ENCODE measurements around the gene LYPD1.
"Not testable (repeated sequence)": the region's sequence is repeated elsewhere in the genome, so short reads cannot be mapped to it uniquely, and the experiment has no call there.

LYPD1 gene, protein sequence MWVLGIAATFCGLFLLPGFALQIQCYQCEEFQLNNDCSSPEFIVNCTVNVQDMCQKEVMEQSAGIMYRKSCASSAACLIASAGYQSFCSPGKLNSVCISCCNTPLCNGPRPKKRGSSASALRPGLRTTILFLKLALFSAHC

DNA sequence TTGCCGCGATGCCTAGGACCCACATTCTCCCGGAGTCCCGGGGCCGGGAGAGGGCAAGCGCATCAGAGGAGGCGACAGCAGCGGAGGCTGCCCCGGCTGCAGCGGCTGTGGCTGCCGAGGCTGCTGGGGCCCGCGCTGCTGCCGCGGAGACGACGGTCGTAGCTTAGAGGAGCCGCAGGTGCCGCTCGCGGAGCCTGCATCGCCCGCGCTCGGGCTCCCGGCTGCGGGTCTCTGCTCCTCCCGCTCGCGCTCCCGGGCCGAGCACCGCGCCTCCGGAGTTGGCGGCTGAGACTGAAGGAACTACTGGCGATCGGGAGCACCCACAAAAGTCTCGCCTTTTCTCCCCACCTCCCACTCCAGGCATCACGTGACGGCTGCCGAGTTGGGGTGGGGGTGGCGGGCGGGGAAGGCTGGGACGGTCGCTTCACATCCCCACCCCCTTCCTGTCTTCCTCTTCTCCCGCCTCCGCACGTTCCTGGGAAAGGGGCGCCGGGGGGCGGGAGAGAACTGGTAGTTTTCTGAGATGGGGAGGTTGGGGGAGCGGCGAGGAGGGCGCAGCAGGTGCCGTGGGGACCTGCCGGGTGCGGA is at the start of gene LYPD1:
Gene LYPD1 (minus strand): TSS at position 298 of the 588 bp plus-strand sequence. CDS start 273 bp downstream, at position 25.
- DNase-seq: no peak

DNA sequence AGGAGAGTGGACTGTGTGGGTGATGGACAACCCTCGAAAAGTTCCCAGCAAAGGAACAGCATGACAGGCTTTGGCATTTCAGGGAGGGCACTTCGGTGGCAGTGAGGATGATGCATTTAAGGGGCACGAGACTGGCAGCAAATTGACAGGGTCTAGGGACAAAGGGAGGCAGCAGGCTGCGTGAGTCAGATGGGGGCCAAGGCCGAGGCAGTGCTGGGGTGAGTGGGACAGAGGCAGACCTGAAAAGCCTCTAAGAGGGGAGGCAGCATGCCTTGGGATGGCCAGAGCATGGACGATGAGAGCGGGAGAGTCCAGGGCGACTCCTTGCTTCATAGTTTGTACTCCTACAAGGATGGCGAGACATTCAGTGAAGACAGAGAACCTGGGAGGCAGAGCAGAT is 49.5 kb upstream of the LYPD1 start:
- no peak for DNase-seq

DNA sequence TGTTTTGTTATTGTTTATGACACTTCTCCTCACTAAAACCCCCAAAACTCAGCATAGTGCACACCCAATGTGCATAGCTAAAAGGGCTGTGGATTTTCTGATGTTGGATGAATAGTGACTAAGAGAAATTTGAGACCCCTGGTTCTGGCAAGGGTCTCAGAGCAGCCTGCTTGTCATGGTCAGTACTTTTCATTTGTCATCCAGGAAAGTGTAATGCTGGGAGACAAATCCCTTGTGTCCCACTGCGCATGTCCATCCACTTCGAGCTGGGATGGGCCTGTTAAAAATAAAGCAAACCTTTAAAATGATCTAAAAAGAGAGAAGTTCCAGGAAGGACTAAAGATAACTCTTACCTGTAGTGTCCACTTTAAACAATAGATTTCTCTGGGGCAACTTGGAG is 46.9 kb upstream of the LYPD1 start:
- DNase-seq: no peak

- DNase-seq: no peak
These were observed 45.7 kb upstream of the LYPD1 start for GRCh38 chr2:132715386-132716351.

GRCh38 chr2:132703396-132703795 is 33.4 kb upstream of the LYPD1 start:
- DNase-seq: no peak

GRCh38 chr2:132701810-132702209 is 31.8 kb upstream of the LYPD1 start:
- no peak for DNase-seq

DNA sequence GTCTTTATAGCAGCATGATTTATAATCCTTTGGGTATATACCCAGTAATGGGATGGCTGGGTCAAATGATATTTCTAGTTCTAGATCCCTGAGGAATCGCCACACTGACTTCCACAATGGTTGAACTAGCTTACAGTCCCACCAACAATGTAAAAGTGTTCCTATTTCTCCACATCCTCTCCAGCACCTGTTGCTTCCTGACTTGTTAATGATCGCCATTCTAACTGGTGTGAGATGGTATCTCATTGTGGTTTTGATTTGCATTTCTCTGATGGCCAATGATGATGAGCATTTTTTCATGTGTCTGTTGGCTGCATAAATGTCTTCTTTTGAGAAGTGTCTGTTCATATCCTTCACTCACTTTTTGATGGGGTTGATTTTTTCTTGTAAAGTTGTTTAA is 29.8 kb upstream of the LYPD1 start:
- DNase-seq: not testable (repeated sequence)

GRCh38 chr2:132698347-132698746 is 28.3 kb upstream of the LYPD1 start:
- not testable (repeated sequence) for DNase-seq

- no peak for DNase-seq
These were observed 27.7 kb upstream of the LYPD1 start for GRCh38 chr2:132697556-132698205.

- DNase-seq: no peak
These were observed 22.8 kb upstream of the LYPD1 start for GRCh38 chr2:132692816-132693215.

GRCh38 chr2:132691556-132691955 is 21.6 kb upstream of the LYPD1 start:
- no peak for DNase-seq

GRCh38 chr2:132690664-132691303 is 20.8 kb upstream of the LYPD1 start:
- no peak for DNase-seq

DNA sequence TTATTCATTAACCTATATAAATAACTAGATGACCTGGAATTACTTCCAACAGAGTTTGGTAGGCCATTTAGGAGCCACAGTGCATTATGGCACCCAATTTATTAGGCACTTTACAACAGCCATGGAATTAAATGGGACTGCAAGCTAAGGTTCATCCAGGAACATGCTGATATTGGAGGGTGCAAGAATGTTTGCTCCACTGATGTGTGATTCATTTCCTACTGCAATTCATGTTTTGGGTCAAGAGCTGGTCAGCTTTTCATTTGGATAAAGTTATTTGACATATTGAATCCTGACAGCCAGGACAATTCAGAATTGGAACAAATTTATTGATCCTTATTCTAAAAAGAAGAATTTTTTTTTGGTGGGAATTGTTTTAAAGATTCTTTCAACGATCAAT is 11.8 kb upstream of the LYPD1 start:
- no peak for DNase-seq

- no peak for DNase-seq
These were observed 10.5 kb upstream of the LYPD1 start for GRCh38 chr2:132680544-132680943.

DNA sequence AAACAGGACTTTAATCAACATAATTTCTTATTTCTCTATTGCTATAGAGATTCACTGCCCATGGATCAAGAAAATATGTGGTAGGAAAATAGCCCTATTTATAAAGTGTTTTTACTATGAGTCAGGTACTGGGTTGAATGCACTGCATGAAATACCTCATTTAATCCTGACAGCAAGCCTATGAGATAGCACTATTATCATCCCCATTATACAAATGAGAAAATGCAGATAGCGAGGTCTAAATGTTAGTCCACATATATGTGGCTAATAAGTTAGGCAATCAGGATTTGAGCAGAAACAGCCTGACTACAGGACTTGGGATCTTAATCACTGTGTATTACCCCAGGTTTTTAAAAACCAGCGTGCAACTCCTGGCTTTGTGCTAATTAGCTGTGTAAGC is 8.5 kb upstream of the LYPD1 start:
- DNase-seq: no peak

GRCh38 chr2:132677661-132678060 is 7.7 kb upstream of the LYPD1 start:
- no peak for DNase-seq

DNA sequence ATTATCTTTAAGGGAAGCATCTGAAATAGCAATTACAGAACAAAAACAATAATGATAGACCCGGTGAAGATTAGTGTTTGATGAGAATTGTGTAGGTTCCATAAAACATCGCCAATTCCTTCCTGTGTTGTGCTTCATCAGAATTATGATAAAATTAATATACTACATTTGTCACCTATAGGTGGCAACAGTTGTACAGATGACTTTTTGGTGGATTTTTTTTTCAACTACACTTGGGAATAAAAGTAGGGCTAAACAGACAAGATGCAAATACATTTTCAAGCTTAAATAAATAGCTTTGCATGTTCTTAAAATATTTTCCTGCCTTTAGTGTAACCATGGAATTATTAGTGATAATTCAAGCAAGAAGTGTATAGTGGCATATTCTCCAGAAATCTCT is 7.0 kb upstream of the LYPD1 start:
- no peak for DNase-seq

- no peak for DNase-seq
These were observed 1.3 kb upstream of the LYPD1 start for GRCh38 chr2:132671151-132671835.

DNA sequence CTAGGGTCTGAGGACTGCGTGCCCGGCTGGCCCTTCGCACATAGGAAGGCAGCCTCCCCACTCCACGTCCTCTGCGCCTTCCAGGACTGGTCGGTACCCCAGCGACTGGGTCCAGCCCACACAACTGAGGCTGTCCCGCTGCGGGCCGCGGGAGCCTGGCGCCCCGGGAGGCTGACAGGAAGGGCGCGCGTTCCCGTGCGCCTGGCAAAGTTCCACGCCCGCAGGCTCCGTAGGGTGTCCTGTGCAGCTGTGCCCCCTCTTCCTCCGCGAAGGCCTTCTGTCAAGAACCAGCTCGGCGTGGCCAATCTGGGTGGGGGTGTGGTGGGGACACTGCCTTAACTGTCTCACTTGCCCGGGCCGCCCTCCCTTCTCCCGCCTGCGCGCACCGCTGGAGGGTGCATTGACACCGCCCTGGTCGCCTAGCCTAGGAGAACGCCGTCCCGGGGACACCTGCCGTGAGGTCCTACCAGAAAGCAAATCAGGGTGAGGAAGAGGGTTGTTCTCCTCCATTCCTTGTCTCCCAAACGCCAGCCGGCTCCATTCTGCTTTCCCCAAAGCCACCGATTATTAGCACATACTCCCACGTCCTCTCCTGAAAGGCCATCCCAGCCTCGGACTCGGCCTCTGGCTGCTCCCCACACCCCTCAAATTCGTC is 618 bp upstream of the LYPD1 start:
- no peak for DNase-seq

DNA sequence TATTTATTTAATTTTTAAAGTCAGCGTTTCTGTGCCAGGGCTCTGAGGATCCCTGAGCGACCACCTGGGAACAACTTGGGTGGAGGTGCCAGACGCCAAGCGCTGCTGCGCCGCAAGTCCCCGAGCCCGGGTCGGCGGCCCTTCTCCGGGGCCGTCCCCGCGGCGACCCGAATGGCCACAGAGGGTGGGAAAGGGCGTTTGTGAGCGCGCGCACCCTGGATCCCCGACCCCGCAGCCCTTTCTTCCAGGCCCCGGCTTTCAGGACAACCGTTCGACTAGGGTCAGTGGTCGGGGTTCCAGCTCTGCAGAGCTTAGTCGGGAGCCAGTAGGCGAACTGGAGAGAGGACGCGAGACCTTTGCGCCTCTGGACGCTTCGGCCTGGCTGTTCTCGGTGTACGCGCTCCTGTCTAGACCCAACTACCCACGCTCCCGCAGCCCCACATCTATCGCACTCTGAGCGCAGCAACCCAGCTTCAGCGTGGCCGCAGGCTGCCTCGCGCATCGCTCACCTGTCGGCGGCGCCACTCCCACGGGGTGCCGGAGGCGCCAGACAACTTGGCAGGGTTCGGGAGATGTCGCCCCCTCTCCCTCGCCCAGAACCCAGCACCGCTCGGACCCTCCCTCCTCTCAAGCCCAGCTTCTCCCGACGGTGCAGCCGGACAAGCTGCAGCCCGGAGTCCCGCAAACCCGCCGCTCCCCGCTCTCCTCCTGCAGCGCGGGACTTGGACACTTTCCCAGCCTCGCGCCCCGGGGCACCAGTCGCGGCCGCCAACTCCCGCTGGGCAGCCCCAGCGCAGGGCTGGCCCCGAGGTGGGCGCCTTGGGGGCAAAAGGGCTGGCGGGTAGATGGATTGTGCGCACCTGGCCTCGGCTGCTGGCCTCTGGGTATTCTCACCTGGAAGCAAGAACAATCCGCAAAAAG is 758 bp downstream of the LYPD1 start:
- DNase-seq: no peak

All from activated T-cell treated with anti-CD3 and anti-CD28 coated beads, Interleukin-2, amount 50 U/mL, for 1 hour (primary cell).